ENCODE results near the gene ZFAND2A.
"Not testable (repeated sequence)": the region's sequence is repeated elsewhere in the genome, so short reads cannot be mapped to it uniquely, and the experiment has no call there.

Gene ZFAND2A

DNA sequence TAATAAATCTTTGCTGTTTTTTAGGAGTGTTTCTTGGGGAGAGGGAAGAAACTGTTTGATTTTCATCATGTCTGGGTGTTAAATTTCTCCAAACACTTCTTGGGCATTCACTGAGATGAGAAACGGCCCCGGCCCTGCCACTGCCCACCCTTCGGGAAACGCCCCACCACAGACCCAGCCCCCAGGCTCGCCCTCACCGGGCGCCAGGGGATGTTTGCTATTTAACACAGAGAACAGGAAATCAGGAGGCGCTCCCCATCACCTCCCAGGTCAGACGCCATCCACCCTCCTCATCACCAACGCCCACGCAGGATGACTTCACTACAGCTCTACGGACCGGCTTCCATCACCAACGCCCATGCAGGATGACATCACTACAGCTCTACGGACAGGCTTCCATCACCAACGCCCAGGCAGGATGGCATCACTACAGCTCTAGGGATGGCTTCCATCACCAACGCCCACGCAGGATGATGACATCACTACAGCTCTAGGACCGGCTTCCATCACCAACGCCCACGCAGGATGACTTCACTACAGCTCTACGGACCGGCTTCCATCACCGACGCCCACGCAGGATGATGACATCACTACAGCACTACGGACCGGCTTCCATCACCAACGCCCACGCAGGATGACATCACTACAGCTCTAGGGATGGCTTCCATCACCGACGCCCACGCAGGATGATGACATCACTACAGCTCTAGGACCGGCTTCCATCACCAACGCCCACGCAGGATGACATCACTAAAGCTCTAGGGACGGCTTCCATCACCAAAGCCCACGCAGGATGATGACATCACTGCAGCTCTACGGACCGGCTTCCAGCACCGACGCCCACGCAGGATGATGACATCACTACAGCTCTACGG is 44.6 kb downstream of the ZFAND2A start:
- TF ChIP-seq EGR2 (tag by site-specific recombination; IDR thresholded peaks at IDR 0.05; ENCODE audit: low read depth): peak; percentile 71
- TF ChIP-seq YY2 (tag by site-specific recombination; IDR thresholded peaks at IDR 0.05): peak; percentile 56
- TF ChIP-seq, protein P1, sequence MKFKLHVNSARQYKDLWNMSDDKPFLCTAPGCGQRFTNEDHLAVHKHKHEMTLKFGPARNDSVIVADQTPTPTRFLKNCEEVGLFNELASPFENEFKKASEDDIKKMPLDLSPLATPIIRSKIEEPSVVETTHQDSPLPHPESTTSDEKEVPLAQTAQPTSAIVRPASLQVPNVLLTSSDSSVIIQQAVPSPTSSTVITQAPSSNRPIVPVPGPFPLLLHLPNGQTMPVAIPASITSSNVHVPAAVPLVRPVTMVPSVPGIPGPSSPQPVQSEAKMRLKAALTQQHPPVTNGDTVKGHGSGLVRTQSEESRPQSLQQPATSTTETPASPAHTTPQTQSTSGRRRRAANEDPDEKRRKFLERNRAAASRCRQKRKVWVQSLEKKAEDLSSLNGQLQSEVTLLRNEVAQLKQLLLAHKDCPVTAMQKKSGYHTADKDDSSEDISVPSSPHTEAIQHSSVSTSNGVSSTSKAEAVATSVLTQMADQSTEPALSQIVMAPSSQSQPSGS (tag by site-specific recombination; IDR thresholded peaks at IDR 0.05; ENCODE audit: low read depth): peak; percentile 71
- 0 out of 2 replicates have a peak, but pooled peaks have one; percentile 54 for TF ChIP-seq ZNF629 (tag by site-specific recombination; IDR thresholded peaks at IDR 0.05)
- peak; percentile 74 for TF ChIP-seq ZFHX2 (tag by site-specific recombination; conservative IDR thresholded peaks at IDR 0.05)
- POLR2A ChIA-PET: interaction anchor here (0.5 to 1.1 kb wide), 2 partner anchors 11 to 62 kb away, joined by 3 read pairs; no protein-coding TSS in a partner anchor
- CTCF ChIA-PET; H3K9me3 ChIP-seq (ENCODE audit: control insufficient read depth, insufficient read depth, low read depth, low read length); H3K36me3 ChIP-seq (ENCODE audit: control insufficient read depth in 2 of 2, insufficient read depth in 1 of 2, low read length in 2 of 2); H3K27ac ChIP-seq (ENCODE audit: extremely low read depth, low read depth, low read length); H3K4me1 ChIP-seq (ENCODE audit: control insufficient read depth, insufficient read depth, low read length); H3K4me3 ChIP-seq (ENCODE audit: low read depth, low read length): not testable (repeated sequence)

DNA sequence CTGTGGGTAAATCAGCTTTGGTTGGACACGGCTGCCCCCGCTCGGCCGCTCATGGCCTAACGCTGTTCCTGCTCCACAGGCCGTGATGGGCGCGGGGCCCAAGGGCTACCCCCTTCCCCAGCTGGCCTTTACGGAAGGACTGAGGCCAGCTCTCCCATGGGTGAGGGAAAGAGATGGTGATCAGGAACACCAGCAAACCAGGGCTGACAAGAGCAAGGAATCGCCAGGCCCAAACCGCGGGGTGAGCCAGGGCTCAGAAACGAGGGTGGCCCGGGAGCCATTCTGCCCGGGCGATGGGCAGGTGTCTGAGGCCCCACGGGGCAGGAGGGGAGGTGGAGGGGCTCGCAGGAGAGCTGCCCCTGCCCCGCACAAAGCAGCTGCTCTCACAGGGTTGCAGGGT is 45.5 kb downstream of the ZFAND2A start:
- Histone ChIP-seq H3K27ac (ENCODE audit: extremely low read depth, low read depth, low read length) (no peak overlapping the region), H3K4me1 (ENCODE audit: control insufficient read depth, insufficient read depth, low read length) (no peaks in the 10 kb centered on the region), H3K4me3 (ENCODE audit: low read depth, low read length) (no peak overlapping the region), H3K9me3 (ENCODE audit: control insufficient read depth, insufficient read depth, low read depth, low read length) (no peaks in the 10 kb centered on the region), H3K36me3 (ENCODE audit: control insufficient read depth in 2 of 2, insufficient read depth in 1 of 2, low read length in 2 of 2) (peaks cover 0 to 3% of the 10 kb centered on the region in 2 experiments; a peak in 1 of 3 replicates)
- POLR2A ChIA-PET: no interaction called here
- CTCF ChIA-PET: no interaction called here
- no peak for TF ChIP-seq ZNF664 (tag by site-specific recombination; IDR thresholded peaks at IDR 0.05)
- TF ChIP-seq, protein P2, sequence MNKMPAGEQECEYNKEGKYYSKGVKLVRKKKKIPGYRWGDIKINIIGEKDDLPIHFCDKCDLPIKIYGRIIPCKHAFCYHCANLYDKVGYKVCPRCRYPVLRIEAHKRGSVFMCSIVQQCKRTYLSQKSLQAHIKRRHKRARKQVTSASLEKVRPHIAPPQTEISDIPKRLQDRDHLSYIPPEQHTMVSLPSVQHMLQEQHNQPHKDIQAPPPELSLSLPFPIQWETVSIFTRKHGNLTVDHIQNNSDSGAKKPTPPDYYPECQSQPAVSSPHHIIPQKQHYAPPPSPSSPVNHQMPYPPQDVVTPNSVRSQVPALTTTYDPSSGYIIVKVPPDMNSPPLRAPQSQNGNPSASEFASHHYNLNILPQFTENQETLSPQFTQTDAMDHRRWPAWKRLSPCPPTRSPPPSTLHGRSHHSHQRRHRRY (tag by site-specific recombination; IDR thresholded peaks at IDR 0.05): no peak
- no peak for TF ChIP-seq ZNF335 (tag by site-specific recombination; conservative IDR thresholded peaks at IDR 0.05)
- TF ChIP-seq ZNF133 (tag by site-specific recombination; IDR thresholded peaks at IDR 0.05): no peak
- TF ChIP-seq ZBTB20 (tag by site-specific recombination; IDR thresholded peaks at IDR 0.05): no peak
- no peak for TF ChIP-seq PRDM1 (tag by site-specific recombination; IDR thresholded peaks at IDR 0.05)
- no peak for TF ChIP-seq KLF10 (tag by site-specific recombination; IDR thresholded peaks at IDR 0.05)
- no peak for TF ChIP-seq TCF7L2 (IDR thresholded peaks at IDR 0.05; ENCODE audit: borderline replicate concordance, low read depth, low read length)
- no peak for TF ChIP-seq ZBTB7A (tag by site-specific recombination; IDR thresholded peaks at IDR 0.05; ENCODE audit: low read depth)

DNA sequence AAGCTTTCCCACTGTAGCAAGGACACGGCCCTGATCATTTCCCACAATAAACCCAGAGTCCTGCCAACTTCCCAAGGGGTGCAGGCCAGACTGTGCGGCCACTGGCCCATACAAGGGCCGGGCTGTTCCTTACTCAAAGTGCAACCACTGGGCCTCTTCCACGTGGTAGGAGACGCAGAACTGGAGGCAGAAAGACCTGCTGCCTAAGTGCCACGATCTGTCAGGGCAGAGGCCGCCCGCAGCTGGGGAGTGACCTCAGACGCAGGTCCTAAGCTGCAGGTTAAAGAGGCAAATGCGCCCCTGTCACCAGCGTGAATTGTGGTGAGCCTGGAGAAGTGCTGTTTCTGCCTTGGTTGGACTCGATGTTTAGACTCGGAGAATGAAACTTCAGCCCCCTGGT is 45.9 kb downstream of the ZFAND2A start:
- no peaks in the 10 kb centered on the region for H3K9me3 ChIP-seq (ENCODE audit: control insufficient read depth, insufficient read depth, low read depth, low read length)
- peaks cover 0 to 3% of the 10 kb centered on the region in 2 experiments; a peak in 1 of 3 replicates for H3K36me3 ChIP-seq (ENCODE audit: control insufficient read depth in 2 of 2, insufficient read depth in 1 of 2, low read length in 2 of 2)
- no peak overlapping the region for H3K27ac ChIP-seq (ENCODE audit: extremely low read depth, low read depth, low read length)
- H3K4me3 ChIP-seq (ENCODE audit: low read depth, low read length): no peak overlapping the region
- POLR2A ChIA-PET: no interaction called here
- H3K4me1 ChIP-seq (ENCODE audit: control insufficient read depth, insufficient read depth, low read length): no peaks in the 10 kb centered on the region
- CTCF ChIA-PET: no interaction called here
- no peak for TF ChIP-seq ZIC2 (tag by site-specific recombination; IDR thresholded peaks at IDR 0.05)
- TF ChIP-seq ZNF777 (tag by site-specific recombination; IDR thresholded peaks at IDR 0.05; ENCODE audit: borderline replicate concordance): no peak
- no peak for TF ChIP-seq SP3 (tag by site-specific recombination; IDR thresholded peaks at IDR 0.05)
- TF ChIP-seq HOXA7 (CRISPR knock-in tag; IDR thresholded peaks at IDR 0.05; ENCODE audit: borderline replicate concordance): no peak
- TF ChIP-seq, protein P3, sequence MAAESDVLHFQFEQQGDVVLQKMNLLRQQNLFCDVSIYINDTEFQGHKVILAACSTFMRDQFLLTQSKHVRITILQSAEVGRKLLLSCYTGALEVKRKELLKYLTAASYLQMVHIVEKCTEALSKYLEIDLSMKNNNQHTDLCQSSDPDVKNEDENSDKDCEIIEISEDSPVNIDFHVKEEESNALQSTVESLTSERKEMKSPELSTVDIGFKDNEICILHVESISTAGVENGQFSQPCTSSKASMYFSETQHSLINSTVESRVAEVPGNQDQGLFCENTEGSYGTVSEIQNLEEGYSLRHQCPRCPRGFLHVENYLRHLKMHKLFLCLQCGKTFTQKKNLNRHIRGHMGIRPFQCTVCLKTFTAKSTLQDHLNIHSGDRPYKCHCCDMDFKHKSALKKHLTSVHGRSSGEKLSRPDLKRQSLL (tag by site-specific recombination; IDR thresholded peaks at IDR 0.05): no peak
- TF ChIP-seq, protein P4, sequence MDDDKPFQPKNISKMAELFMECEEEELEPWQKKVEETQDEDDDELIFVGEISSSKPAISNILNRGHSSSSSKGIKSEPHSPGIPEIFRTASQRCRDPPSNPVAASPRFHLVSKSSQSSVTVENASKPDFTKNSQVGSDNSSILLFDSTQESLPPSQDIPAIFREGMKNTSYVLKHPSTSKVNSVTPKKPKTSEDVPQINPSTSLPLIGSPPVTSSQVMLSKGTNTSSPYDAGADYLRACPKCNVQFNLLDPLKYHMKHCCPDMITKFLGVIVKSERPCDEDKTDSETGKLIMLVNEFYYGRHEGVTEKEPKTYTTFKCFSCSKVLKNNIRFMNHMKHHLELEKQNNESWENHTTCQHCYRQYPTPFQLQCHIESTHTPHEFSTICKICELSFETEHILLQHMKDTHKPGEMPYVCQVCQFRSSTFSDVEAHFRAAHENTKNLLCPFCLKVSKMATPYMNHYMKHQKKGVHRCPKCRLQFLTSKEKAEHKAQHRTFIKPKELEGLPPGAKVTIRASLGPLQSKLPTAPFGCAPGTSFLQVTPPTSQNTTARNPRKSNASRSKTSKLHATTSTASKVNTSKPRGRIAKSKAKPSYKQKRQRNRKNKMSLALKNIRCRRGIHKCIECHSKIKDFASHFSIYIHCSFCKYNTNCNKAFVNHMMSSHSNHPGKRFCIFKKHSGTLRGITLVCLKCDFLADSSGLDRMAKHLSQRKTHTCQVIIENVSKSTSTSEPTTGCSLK (tag by site-specific recombination; IDR thresholded peaks at IDR 0.05): no peak
- TF ChIP-seq GLIS2 (tag by site-specific recombination; IDR thresholded peaks at IDR 0.05): no peak
- TF ChIP-seq OSR2 (tag by site-specific recombination; IDR thresholded peaks at IDR 0.05): no peak
- no peak for TF ChIP-seq KLF1 (tag by site-specific recombination; IDR thresholded peaks at IDR 0.05)
- TF ChIP-seq ZNF366 (tag by site-specific recombination; conservative IDR thresholded peaks at IDR 0.05): no peak
- TF ChIP-seq ZNF843 (tag by site-specific recombination; IDR thresholded peaks at IDR 0.05): no peak
- TF ChIP-seq, protein P5, sequence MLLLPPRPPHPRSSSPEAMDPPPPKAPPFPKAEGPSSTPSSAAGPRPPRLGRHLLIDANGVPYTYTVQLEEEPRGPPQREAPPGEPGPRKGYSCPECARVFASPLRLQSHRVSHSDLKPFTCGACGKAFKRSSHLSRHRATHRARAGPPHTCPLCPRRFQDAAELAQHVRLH (tag by site-specific recombination; IDR thresholded peaks at IDR 0.05): no peak
- no peak for TF ChIP-seq ZFP41 (tag by site-specific recombination; IDR thresholded peaks at IDR 0.05; ENCODE audit: borderline replicate concordance)
